Type B pancreatic cell (in vitro differentiated cells): ENCODE measurements around the gene ALDOB. TPM values are rescaled to one million over a fixed set of nuclear protein-coding genes. Genes with fewer than 3 reads are reported as not detected.
A peak's percentile ranks its signal among the peaks of the same experiment; 100 is the strongest.

Experiments
- DNase-seq: peaks from one replicate; pipeline ENCODE4 v3.0.0; 2021; ENCODE audit warnings: mixed read lengths; ENCODE audit not compliant: unreplicated experiment; ENCODE audit errors: extremely low spot score
- H3K27ac Mint-ChIP-seq: 2 replicates; pipeline ENCODE4 v1.8.0; 2021; ENCODE audit warnings: mild to moderate bottlenecking, mixed read lengths
- H3K27me3 Mint-ChIP-seq: 2 replicates; pipeline ENCODE4 v1.8.0; 2021; ENCODE audit warnings: mixed read lengths
- H3K36me3 Mint-ChIP-seq: 2 replicates; pipeline ENCODE4 v1.8.0; 2021; ENCODE audit warnings: mixed read lengths
- H3K4me1 Mint-ChIP-seq: one replicate; pipeline ENCODE4 v1.8.0; 2021; ENCODE audit warnings: mixed read lengths; ENCODE audit not compliant: unreplicated experiment
- H3K4me3 Mint-ChIP-seq: 2 replicates; pipeline ENCODE4 v1.8.0; 2021; ENCODE audit warnings: mild to moderate bottlenecking, mixed read lengths
- H3K9me3 Mint-ChIP-seq: 2 replicates; pipeline ENCODE4 v1.8.0; 2021; ENCODE audit warnings: mixed read lengths
- total RNA-seq: library from RNA; stranded (reverse); gene quantifications from 2 replicates; pipeline ENCODE4 v1.2.1, GENCODE V29; 2021; ENCODE audit warnings: low replicate concordance
- TF ChIP-seq, protein P1 (sequence below): fragments of 200-600 bp; sonication (generic); conservative IDR thresholded peaks from 2 replicates; pipeline ENCODE4 v1.5.0; 2021; ENCODE audit warnings: antibody characterized with exemption, mild to moderate bottlenecking

ALDOB gene
- total RNA-seq, 1 donor from 2014 or later, result 30.5 TPM

DNA sequence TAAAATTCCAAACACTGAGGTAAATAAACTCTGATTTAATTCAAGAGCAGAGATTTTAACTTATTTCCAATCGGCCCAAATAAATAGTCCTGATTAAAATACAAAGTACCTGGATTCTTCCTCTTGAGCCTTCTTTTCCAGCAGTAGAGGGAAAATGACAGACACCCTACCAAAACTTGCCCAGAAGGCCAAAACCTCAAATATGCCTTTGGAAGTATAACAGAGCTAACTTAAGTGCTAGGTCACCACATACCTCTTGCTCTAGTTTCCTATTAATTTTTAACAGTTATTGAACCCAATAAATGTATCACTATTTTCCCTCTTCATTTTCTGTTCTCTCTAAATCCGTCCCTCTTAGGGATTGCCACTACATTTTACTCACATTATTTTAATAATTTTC lies 52.2 kb downstream of the ALDOB start:
- peaks cover 25% of the 10 kb centered on the region for H3K36me3 Mint-ChIP-seq

DNA sequence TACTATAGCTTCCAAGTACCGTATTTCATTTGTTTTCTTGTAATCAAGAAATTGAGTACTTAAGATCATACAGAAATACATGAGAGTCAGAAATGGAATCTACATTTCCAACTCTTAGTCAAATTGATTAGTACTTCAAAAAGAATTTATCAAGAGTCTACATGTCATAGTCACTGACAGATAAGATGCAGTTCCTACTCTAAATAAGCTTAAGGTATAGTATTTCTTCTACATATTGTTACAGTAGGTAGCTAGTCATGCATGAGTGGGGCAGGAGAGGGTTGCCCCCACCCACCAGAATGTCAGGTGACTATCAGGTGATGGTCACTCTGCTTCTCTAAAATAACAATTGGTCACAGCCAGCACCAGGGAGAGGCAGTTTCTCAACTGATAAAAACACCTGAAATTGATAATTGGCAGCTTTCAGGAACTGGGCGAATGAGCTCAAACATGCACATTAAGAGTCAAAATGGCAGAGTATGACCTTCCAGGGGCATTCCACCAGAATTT lies 53.7 kb downstream of the ALDOB start:
- TF ChIP-seq, protein P1, sequence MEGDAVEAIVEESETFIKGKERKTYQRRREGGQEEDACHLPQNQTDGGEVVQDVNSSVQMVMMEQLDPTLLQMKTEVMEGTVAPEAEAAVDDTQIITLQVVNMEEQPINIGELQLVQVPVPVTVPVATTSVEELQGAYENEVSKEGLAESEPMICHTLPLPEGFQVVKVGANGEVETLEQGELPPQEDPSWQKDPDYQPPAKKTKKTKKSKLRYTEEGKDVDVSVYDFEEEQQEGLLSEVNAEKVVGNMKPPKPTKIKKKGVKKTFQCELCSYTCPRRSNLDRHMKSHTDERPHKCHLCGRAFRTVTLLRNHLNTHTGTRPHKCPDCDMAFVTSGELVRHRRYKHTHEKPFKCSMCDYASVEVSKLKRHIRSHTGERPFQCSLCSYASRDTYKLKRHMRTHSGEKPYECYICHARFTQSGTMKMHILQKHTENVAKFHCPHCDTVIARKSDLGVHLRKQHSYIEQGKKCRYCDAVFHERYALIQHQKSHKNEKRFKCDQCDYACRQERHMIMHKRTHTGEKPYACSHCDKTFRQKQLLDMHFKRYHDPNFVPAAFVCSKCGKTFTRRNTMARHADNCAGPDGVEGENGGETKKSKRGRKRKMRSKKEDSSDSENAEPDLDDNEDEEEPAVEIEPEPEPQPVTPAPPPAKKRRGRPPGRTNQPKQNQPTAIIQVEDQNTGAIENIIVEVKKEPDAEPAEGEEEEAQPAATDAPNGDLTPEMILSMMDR, result no peak
- Mint-ChIP-seq H3K36me3 (peaks cover 22% of the 10 kb centered on the region), H3K4me3 (no peak overlapping the region), H3K27me3 (no peaks in the 10 kb centered on the region), H3K9me3 (no peaks in the 10 kb centered on the region), H3K27ac (no peak overlapping the region), H3K4me1 (no peaks in the 10 kb centered on the region)
- DNase-seq, result no peak

More for the DNA sequence above, 52.2 kb downstream of the ALDOB start:
- H3K4me3 Mint-ChIP-seq, result no peak overlapping the region
- no peak overlapping the region for H3K27ac Mint-ChIP-seq
- H3K9me3 Mint-ChIP-seq, result no peaks in the 10 kb centered on the region
- TF ChIP-seq, protein P1, result no peak
- no peak for DNase-seq
- no peaks in the 10 kb centered on the region for H3K27me3 Mint-ChIP-seq
- H3K4me1 Mint-ChIP-seq, result no peaks in the 10 kb centered on the region

DNA sequence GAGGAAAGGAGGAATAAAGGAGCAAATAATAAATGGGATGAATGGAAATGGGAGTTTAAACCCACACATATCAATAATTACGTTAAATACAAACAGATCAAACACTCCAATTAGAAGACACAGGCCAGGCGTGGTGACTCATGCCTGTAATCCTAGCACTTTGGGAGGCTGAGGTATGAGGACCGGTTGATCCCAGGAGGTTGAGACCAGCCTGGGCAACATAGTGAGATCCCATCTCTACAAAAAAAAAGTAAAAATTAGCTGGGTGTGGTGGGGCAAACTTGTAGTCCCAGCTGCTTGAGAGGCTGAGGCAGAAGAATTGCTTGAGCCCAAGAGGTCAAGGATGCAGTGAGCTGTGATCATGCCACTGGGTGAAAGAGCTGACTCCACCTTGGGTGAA lies 54.5 kb downstream of the ALDOB start:
- TF ChIP-seq, protein P1, result no peak
- Mint-ChIP-seq H3K9me3 (no peaks in the 10 kb centered on the region), H3K36me3 (peaks cover 20% of the 10 kb centered on the region), H3K27me3 (no peaks in the 10 kb centered on the region), H3K27ac (no peak overlapping the region), H3K4me1 (peaks cover 5% of the 10 kb centered on the region), H3K4me3 (no peak overlapping the region)
- no peak for DNase-seq

GRCh38 chr9:101380295-101380694 lies 55.3 kb downstream of the ALDOB start:
- Mint-ChIP-seq H3K27ac (no peak overlapping the region), H3K9me3 (no peaks in the 10 kb centered on the region), H3K27me3 (no peaks in the 10 kb centered on the region), H3K4me3 (no peak overlapping the region), H3K36me3 (peaks cover 12% of the 10 kb centered on the region), H3K4me1 (peaks cover 8% of the 10 kb centered on the region)
- TF ChIP-seq, protein P1, result no peak
- no peak for DNase-seq

GRCh38 chr9:101376111-101376848 lies 59.3 kb downstream of the ALDOB start:
- Mint-ChIP-seq H3K27me3 (no peaks in the 10 kb centered on the region), H3K4me1 (peaks cover 8% of the 10 kb centered on the region), H3K36me3 (peaks cover 4% of the 10 kb centered on the region), H3K4me3 (no peak overlapping the region), H3K9me3 (no peaks in the 10 kb centered on the region), H3K27ac (peak overlapping the region; percentile 32)
- no peak for DNase-seq
- TF ChIP-seq, protein P1, result no peak
